ENCODE measurements around the gene USP40.

- TF ChIP-seq, protein P1, sequence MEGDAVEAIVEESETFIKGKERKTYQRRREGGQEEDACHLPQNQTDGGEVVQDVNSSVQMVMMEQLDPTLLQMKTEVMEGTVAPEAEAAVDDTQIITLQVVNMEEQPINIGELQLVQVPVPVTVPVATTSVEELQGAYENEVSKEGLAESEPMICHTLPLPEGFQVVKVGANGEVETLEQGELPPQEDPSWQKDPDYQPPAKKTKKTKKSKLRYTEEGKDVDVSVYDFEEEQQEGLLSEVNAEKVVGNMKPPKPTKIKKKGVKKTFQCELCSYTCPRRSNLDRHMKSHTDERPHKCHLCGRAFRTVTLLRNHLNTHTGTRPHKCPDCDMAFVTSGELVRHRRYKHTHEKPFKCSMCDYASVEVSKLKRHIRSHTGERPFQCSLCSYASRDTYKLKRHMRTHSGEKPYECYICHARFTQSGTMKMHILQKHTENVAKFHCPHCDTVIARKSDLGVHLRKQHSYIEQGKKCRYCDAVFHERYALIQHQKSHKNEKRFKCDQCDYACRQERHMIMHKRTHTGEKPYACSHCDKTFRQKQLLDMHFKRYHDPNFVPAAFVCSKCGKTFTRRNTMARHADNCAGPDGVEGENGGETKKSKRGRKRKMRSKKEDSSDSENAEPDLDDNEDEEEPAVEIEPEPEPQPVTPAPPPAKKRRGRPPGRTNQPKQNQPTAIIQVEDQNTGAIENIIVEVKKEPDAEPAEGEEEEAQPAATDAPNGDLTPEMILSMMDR (optimal IDR thresholded peaks at IDR 0.05 in 1 of 3, IDR thresholded peaks at IDR 0.05 in 1 of 3, conservative IDR thresholded peaks at IDR 0.05 in 1 of 3; ENCODE audit: extremely low read depth in 1 of 3, insufficient read depth in 2 of 3, low read length in 3 of 3) = no peak
- TF ChIP-seq EZH2 (IDR thresholded peaks at IDR 0.05; ENCODE audit: low read length) = no peak
Observed at GRCh38 chr2:233451950-233452349, 114.6 kb downstream of the USP40 start.

Data from keratinocyte (primary cell).